GM23338 (cell line): ENCODE data around the gene SMARCC1. TPM values are rescaled to one million over a fixed set of nuclear protein-coding genes. Genes with fewer than 3 reads are reported as not detected.

Source experiments
- ATAC-seq: fragments of 200-7000 bp; cut with Tn5 transposase; 3 replicates; pipeline ENCODE4 v1.9.1; 2020
- DNase-seq: peaks from one replicate; pipeline ENCODE4 v3.0.0-alpha.2; 2015; ENCODE audit warnings: low spot score
- H2AFZ ChIP-seq: fragments of 200-600 bp; sonication (generic); 2 replicates; pipeline ENCODE4 v1.8.0; 2016; ENCODE audit warnings: antibody characterized with exemption, mild to moderate bottlenecking, moderate library complexity
- H3F3A ChIP-seq: fragments of 200-600 bp; sonication (generic); replicated peaks from 2 replicates; pipeline ENCODE4 v1.8.0; 2017; ENCODE audit warnings: antibody characterized with exemption, mixed run types, low read depth
- H3K27ac ChIP-seq: fragments of 200-600 bp; sonication (generic); 2 replicates; pipeline ENCODE4 v1.6.1; 2016; ENCODE audit warnings: low read depth
- H3K27me3 ChIP-seq: fragments of 200-600 bp; sonication (generic); 2 replicates; pipeline ENCODE4 v1.8.0; 2016; ENCODE audit warnings: mild to moderate bottlenecking, mixed run types, moderate library complexity; ENCODE audit not compliant: insufficient read depth
- H3K36me3 ChIP-seq: fragments of 200-600 bp; sonication (generic); 2 replicates; pipeline ENCODE4 v1.8.0; 2016; ENCODE audit warnings: mild to moderate bottlenecking; ENCODE audit not compliant: insufficient read depth
- H3K4me1 ChIP-seq: fragments of 200-600 bp; sonication (generic); 2 replicates; pipeline ENCODE4 v1.8.0; 2016; ENCODE audit warnings: mild to moderate bottlenecking, moderate library complexity; ENCODE audit not compliant: insufficient read depth
- H3K4me2 ChIP-seq: fragments of 200-600 bp; sonication (generic); 2 replicates; pipeline ENCODE4 v1.7.1; 2017; ENCODE audit warnings: mixed run types
- H3K4me3 ChIP-seq: fragments of 200-600 bp; sonication (generic); 2 replicates; pipeline ENCODE4 v1.6.1; 2016; ENCODE audit warnings: mixed run types
- H3K79me2 ChIP-seq: fragments of 200-600 bp; sonication (generic); replicated peaks from 2 replicates; pipeline ENCODE4 v1.8.0; 2017; ENCODE audit warnings: mild to moderate bottlenecking; ENCODE audit not compliant: insufficient read depth
- H3K9me2 ChIP-seq: fragments of 200-600 bp; sonication (generic); 2 replicates; pipeline ENCODE4 v1.8.0; 2017; ENCODE audit not compliant: insufficient read depth
- H4K20me1 ChIP-seq: fragments of 200-600 bp; sonication (generic); replicated peaks from 2 replicates; pipeline ENCODE4 v1.8.0; 2017; ENCODE audit warnings: mild to moderate bottlenecking; ENCODE audit not compliant: insufficient read depth
- H3K27ac Mint-ChIP-seq: 2 replicates; pipeline ENCODE4 v1.8.0; 2020; ENCODE audit warnings: inconsistent platforms, mild to moderate bottlenecking, moderate library complexity, mixed read lengths
- H3K27me3 Mint-ChIP-seq: 3 replicates; pipeline ENCODE4 v1.8.0; 2022; ENCODE audit warnings: low read depth, mild to moderate bottlenecking, moderate library complexity, mixed read lengths, inconsistent platforms; ENCODE audit not compliant: insufficient read depth, poor library complexity
- H3K36me3 Mint-ChIP-seq: 3 replicates; pipeline ENCODE4 v1.8.0; 2021; ENCODE audit warnings: low read depth, mild to moderate bottlenecking, inconsistent platforms, moderate library complexity, mixed read lengths
- H3K4me1 Mint-ChIP-seq: 3 replicates; pipeline ENCODE4 v1.8.0; 2020; ENCODE audit warnings: mild to moderate bottlenecking, inconsistent platforms, mixed read lengths
- H3K4me3 Mint-ChIP-seq: 3 replicates; pipeline ENCODE4 v1.8.0; 2021; ENCODE audit warnings: moderate library complexity, mild to moderate bottlenecking, inconsistent platforms, mixed read lengths
- H3K9me3 Mint-ChIP-seq: 3 replicates; pipeline ENCODE4 v1.8.0; 2020; ENCODE audit warnings: moderate library complexity, mild to moderate bottlenecking, inconsistent platforms, mixed read lengths
- CREB1 ChIP-seq: fragments of 250-450 bp; sonication (Bioruptor Pico); IDR thresholded peaks from 2 replicates; pipeline ENCODE4 v1.5.0; 2020; ENCODE audit warnings: low read depth, mild to moderate bottlenecking, moderate library complexity
- EZH2 ChIP-seq: fragments of 200-600 bp; sonication (generic); IDR thresholded peaks from one replicate; pipeline ENCODE4 v1.8.0; 2017; ENCODE audit warnings: antibody characterized with exemption, mild to moderate bottlenecking, low read depth; ENCODE audit not compliant: unreplicated experiment
- EZH2phosphoT487 ChIP-seq: fragments of 200-600 bp; sonication (generic); IDR thresholded peaks from one replicate; pipeline ENCODE4 v1.8.1; 2018; ENCODE audit warnings: antibody characterized with exemption; ENCODE audit not compliant: unreplicated experiment
- JUNB ChIP-seq: IDR thresholded peaks from one replicate; pipeline ENCODE4 v1.6.1; 2016; ENCODE audit warnings: antibody characterized with exemption; ENCODE audit not compliant: unreplicated experiment
- NANOG ChIP-seq: IDR thresholded peaks from 2 replicates; pipeline ENCODE4 v1.6.1; 2016; ENCODE audit warnings: antibody characterized with exemption, borderline replicate concordance
- POLR2AphosphoS5 ChIP-seq: IDR thresholded peaks from 2 replicates; pipeline ENCODE4 v1.6.1; 2016; ENCODE audit warnings: antibody characterized with exemption, low read depth
- STAT1 ChIP-seq: IDR thresholded peaks from one replicate; pipeline ENCODE4 v1.6.1; 2016; ENCODE audit warnings: antibody characterized with exemption; ENCODE audit not compliant: unreplicated experiment
- ZNF114 ChIP-seq: fragments of 250-450 bp; sonication (Bioruptor Pico); IDR thresholded peaks from 2 replicates; pipeline ENCODE4 v1.5.0; 2020; ENCODE audit warnings: mild to moderate bottlenecking, moderate library complexity
- ZNF331 ChIP-seq: fragments of 250-450 bp; sonication (Bioruptor Pico); IDR thresholded peaks from 2 replicates; pipeline ENCODE4 v1.5.0; 2020; ENCODE audit warnings: low read depth, mild to moderate bottlenecking, moderate library complexity
- ZNF462 ChIP-seq: fragments of 250-450 bp; sonication (Bioruptor Pico); IDR thresholded peaks from 2 replicates; pipeline ENCODE4 v1.5.0; 2020; ENCODE audit warnings: mild to moderate bottlenecking, moderate library complexity
- polyA plus RNA-seq: library from polyadenylated mRNA; unstranded; fragments of >200 nt; fragmentation: Nextera tagmentation; extraction: Ambion mirVana; gene quantifications from 2 replicates; pipeline ENCODE4 v1.2.1, GENCODE V29; 2016
- total RNA-seq: library from RNA; depleted of rRNA; stranded (reverse); fragments of >200 nt; shearing (Covaris generic); gene quantifications from 2 replicates; pipeline ENCODE4 v1.2.3, GENCODE V29; 2014
- TF ChIP-seq, protein P1 (sequence below): IDR thresholded peaks from 2 replicates; pipeline ENCODE4 v1.6.1; 2016; ENCODE audit warnings: antibody characterized with exemption
- TF ChIP-seq, protein P2 (sequence below), 2 experiments: fragments of 200-600 bp in 1 of 2; sonication (generic) in 1 of 2; conservative IDR thresholded peaks; 2 replicates each; pipeline versions ENCODE4 v1.5.1 to v1.6.1; 2016 to 2017; ENCODE audit warnings: antibody characterized with exemption in 2 of 2, low read depth in 2 of 2, mild to moderate bottlenecking in 2 of 2, moderate library complexity in 1 of 2

The SMARCC1 gene
- total and polyA plus RNA-seq, 2 experiments from 2014 or later: 105 to 171 TPM

DNA sequence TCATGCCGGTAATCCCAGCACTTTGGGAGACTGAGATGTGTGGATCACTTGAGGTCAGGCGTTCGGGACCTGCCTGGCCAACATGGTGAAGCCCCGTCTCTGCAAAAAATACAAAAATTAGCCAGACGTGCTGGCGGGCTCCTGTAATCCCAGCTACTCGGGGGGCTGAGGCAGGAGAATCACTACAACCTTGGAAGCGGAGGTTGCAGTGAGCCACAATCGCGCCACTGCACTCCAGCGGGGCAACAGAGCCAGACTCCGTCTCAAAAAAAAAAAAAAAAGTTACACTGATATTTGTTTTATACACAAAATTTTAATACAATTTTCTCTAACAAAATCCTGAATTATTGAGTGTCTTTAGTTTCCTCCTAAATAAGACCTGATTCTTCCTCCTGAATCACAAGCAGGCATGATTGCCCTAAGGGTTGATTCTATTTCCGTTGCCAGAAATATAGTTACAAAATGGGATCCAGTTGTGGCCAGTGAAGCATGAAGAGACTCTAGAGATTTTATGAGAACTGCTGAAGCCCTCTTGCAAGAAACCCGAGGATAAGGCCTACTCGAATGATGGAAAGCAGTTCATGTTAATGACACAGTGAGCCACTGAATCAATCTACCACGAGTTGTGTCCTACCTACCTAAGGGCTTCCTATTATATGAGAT lies 9.6 kb upstream of the SMARCC1 start (continued):
- no peak for TF ChIP-seq ZNF331 (CRISPR knock-in tag)
- no peak for TF ChIP-seq NANOG

- Histone ChIP-seq H3K27me3 (no peaks in the 10 kb centered on the region), H3K4me2 (no peak overlapping the region), H3K4me3 (no peak overlapping the region), H3K4me1 (peaks cover 10% of the 10 kb centered on the region), H4K20me1 (peaks cover 13% of the 10 kb centered on the region), H3F3A (0 out of 2 replicates have a peak, but pooled peaks cover 5% of the 10 kb centered on the region), H3K36me3 (no peaks in the 10 kb centered on the region; the same call in 1 of the 2 replicates), H3K9me2 (no peaks in the 10 kb centered on the region), H3K27ac (no peak overlapping the region), H2AFZ (no peak overlapping the region), H3K79me2 (peaks cover 37% of the 10 kb centered on the region)
- Mint-ChIP-seq H3K9me3 (no peaks in the 10 kb centered on the region), H3K4me3 (no peak overlapping the region), H3K27ac (no peak overlapping the region), H3K4me1 (peaks cover 5% of the 10 kb centered on the region; the same call in 2 of the 3 replicates), H3K27me3 (peaks cover 11% of the 10 kb centered on the region), H3K36me3 (peaks cover 18% of the 10 kb centered on the region)
- DNase-seq (no peak), ATAC-seq (no peak)
- no peak for TF ChIP-seq STAT1
- no peak for TF ChIP-seq ZNF331 (CRISPR knock-in tag)
- TF ChIP-seq NANOG: no peak
- TF ChIP-seq POLR2AphosphoS5: no peak
- TF ChIP-seq, protein P1, sequence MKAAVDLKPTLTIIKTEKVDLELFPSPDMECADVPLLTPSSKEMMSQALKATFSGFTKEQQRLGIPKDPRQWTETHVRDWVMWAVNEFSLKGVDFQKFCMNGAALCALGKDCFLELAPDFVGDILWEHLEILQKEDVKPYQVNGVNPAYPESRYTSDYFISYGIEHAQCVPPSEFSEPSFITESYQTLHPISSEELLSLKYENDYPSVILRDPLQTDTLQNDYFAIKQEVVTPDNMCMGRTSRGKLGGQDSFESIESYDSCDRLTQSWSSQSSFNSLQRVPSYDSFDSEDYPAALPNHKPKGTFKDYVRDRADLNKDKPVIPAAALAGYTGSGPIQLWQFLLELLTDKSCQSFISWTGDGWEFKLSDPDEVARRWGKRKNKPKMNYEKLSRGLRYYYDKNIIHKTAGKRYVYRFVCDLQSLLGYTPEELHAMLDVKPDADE: no peak
- TF ChIP-seq EZH2: no peak
- TF ChIP-seq JUNB: no peak
- TF ChIP-seq EZH2phosphoT487: no peak
- TF ChIP-seq, protein P2, sequence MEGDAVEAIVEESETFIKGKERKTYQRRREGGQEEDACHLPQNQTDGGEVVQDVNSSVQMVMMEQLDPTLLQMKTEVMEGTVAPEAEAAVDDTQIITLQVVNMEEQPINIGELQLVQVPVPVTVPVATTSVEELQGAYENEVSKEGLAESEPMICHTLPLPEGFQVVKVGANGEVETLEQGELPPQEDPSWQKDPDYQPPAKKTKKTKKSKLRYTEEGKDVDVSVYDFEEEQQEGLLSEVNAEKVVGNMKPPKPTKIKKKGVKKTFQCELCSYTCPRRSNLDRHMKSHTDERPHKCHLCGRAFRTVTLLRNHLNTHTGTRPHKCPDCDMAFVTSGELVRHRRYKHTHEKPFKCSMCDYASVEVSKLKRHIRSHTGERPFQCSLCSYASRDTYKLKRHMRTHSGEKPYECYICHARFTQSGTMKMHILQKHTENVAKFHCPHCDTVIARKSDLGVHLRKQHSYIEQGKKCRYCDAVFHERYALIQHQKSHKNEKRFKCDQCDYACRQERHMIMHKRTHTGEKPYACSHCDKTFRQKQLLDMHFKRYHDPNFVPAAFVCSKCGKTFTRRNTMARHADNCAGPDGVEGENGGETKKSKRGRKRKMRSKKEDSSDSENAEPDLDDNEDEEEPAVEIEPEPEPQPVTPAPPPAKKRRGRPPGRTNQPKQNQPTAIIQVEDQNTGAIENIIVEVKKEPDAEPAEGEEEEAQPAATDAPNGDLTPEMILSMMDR (conservative IDR thresholded peaks at IDR 0.05; ENCODE audit: low read depth in 2 of 2): no peak
- TF ChIP-seq CREB1 (CRISPR knock-in tag): no peak
- no peak for TF ChIP-seq ZNF462 (CRISPR knock-in tag)
- TF ChIP-seq ZNF114 (CRISPR knock-in tag): no peak
These were observed 2.0 kb upstream of the SMARCC1 start for GRCh38 chr3:47783673-47784072.
